Epithelial cell of umbilical artery (primary cell): ENCODE measurements around the gene CLEC2L. TPM values are rescaled to one million over a fixed set of nuclear protein-coding genes. Genes with fewer than 3 reads are reported as not detected.

Experiments
- total RNA-seq: library from RNA; depleted of rRNA; stranded (reverse); fragments of >200 nt; gene quantifications from 2 replicates; pipeline ENCODE4 v1.2.3, GENCODE V29; 2014

The CLEC2L gene
- not detected in 2 replicates for total RNA-seq

GRCh38 chr7:139523199-139523941 lies at the start of gene CLEC2L:
Gene CLEC2L, plus strand, starts transcription at chr7:139523685. Its CDS starts 243 bp downstream, at chr7:139523928.

Other genes with a start within 250 kb of the CLEC2L start
- gene FMC1, start 182.3 kb upstream of the CLEC2L start, total RNA-seq: 12.6 and 15.3 TPM in 2 replicates
- gene LUC7L2, start 163.8 kb upstream of the CLEC2L start, total RNA-seq: 31.5 and 42.4 TPM in 2 replicates
- gene KLRG2, start 40.0 kb upstream of the CLEC2L start, total RNA-seq: not detected in 2 replicates